ENCODE measurements around the gene PTPRK. TPM values are rescaled to one million over a fixed set of nuclear protein-coding genes. Genes with fewer than 3 reads are reported as not detected.

Gene PTPRK
- polyA plus RNA-seq, 1 donor from 2014 or later = 10.2 TPM

DNA sequence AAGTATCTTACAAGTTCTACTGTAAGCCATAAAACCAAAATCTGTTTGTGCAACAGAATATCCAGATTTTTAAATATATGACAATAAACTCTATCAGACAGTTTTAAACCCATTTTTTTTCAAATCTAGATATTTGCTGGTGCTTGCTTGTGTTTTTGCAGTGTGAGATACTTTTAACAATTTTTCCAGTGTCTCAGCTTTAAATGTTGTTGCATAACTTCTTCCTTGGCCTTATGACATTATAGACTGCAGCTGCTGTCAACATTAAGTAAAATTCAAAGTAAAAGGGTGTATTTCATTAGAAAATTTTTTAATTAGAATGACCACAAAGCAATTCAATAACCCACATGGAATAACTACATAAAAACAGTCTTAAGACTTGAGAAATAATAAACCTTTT is 139.5 kb downstream of the PTPRK start:
- Mint-ChIP-seq H3K4me1 (no peaks in the 10 kb centered on the region), H3K4me3 (no peak overlapping the region), H3K36me3 (no peaks in the 10 kb centered on the region), H3K27ac (no peak overlapping the region), H3K27me3 (no peaks in the 10 kb centered on the region), H3K9me3 (peaks cover 0 to 9% (median 1%) of the 10 kb centered on the region in 3 donors)

GRCh38 chr6:128379577-128379976 is 140.8 kb downstream of the PTPRK start:
- no peaks in the 10 kb centered on the region for H3K27me3 Mint-ChIP-seq
- H3K4me1 Mint-ChIP-seq = no peaks in the 10 kb centered on the region
- peaks cover 0 to 12% (median 3%) of the 10 kb centered on the region in 3 donors for H3K9me3 Mint-ChIP-seq
- H3K4me3 Mint-ChIP-seq = no peak overlapping the region
- no peak overlapping the region for H3K27ac Mint-ChIP-seq
- H3K36me3 Mint-ChIP-seq = no peaks in the 10 kb centered on the region

DNA sequence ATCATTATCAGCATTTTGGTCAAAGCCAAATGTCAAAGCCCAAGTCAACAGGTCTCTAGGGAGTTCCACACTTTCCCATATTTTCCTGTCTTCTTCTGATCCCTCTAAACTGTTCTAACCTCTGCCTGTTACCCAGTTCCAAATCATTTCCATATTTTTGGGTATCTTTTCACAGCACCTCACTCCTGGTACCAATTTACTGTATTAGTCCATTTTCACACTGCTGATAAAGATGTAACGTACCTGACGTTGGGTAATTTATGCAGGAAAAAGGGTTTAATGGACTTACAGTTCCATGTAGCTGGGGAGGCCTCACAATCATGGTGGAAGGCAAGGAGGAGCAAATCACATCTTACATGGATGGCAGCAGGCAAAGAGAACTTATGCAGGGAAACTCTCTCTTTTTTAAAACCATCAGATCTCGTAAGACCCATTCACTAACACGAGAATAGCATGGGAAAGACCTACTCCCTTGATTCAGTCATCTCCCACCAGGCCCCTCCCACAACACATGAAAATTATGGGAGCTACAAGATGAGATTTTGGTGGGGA is 143.4 kb downstream of the PTPRK start:
- Mint-ChIP-seq H3K27me3 (no peaks in the 10 kb centered on the region), H3K36me3 (no peaks in the 10 kb centered on the region), H3K9me3 (peaks cover 0 to 12% (median 6%) of the 10 kb centered on the region in 3 donors), H3K4me1 (no peaks in the 10 kb centered on the region), H3K4me3 (no peak overlapping the region), H3K27ac (no peak overlapping the region)

DNA sequence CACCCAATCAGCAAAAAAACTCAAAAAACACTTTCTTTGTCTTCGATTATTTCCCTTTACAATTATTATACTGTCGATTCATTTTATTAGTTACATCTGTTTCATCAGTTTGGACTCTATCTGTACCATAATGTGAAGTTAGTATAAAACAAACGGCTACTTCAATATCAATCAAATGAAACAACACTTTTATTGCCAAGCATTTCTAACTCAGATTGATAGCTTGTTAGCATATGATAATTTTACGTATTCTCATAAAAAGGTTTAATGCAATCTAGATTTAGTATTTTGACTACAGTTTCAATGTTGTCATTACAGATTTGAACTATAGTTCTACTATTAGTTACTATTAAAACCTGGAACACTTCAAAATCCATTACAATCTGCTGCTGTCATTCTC is 149.3 kb downstream of the PTPRK start:
- Mint-ChIP-seq H3K27ac (no peak overlapping the region), H3K4me3 (no peak overlapping the region), H3K9me3 (peaks cover 0 to 5% (median 3%) of the 10 kb centered on the region in 3 donors), H3K4me1 (no peaks in the 10 kb centered on the region), H3K27me3 (no peaks in the 10 kb centered on the region), H3K36me3 (no peaks in the 10 kb centered on the region)

DNA sequence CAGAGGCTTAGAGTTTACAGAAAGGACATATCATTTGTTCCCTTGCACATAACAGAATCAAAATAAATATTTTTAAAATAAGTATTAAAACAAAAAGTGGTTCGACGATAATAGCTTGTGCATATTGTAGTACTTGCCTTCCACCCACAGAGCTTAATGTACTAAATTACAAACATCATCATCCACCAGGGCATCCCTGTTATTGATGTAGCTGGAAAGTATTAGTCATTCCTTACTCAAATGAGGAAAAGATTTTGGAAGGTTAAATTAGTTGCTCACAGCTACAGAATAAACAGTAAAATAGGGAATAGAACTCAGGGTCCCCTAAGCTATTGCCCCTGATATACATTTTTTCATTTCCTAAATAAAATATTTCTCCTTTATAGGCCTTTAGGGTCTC is 150.3 kb downstream of the PTPRK start:
- no peak overlapping the region for H3K27ac Mint-ChIP-seq
- no peaks in the 10 kb centered on the region for H3K36me3 Mint-ChIP-seq
- no peak overlapping the region for H3K4me3 Mint-ChIP-seq
- no peaks in the 10 kb centered on the region for H3K4me1 Mint-ChIP-seq
- no peaks in the 10 kb centered on the region for H3K27me3 Mint-ChIP-seq
- H3K9me3 Mint-ChIP-seq = peaks cover 0 to 4% (median 1%) of the 10 kb centered on the region in 3 donors

- Mint-ChIP-seq H3K27me3 (no peaks in the 10 kb centered on the region), H3K36me3 (no peaks in the 10 kb centered on the region), H3K27ac (no peak overlapping the region), H3K4me3 (no peak overlapping the region), H3K9me3 (no peaks in the 10 kb centered on the region), H3K4me1 (no peaks in the 10 kb centered on the region)
Measured at GRCh38 chr6:128368213-128368944, 152.0 kb downstream of the PTPRK start.

DNA sequence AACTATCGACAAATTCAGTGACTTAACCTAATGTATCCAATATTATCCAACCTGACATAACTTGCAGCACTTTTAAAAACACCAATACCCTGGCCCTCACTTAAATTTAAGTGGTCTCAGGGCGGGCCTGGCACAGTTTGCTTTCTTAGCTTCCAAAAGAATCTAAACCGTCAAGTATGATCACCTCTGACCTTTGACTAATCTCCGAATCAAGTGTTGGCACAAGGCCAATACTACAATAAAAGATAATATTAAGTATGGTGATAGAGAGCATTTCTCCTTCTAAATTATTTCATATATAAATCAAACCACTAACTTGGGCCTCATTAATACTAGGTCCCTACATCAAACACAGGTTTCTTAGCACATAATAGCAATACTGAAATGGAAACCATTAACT is 153.0 kb downstream of the PTPRK start:
- Mint-ChIP-seq H3K27me3 (no peaks in the 10 kb centered on the region), H3K36me3 (no peaks in the 10 kb centered on the region), H3K4me3 (no peak overlapping the region), H3K4me1 (no peaks in the 10 kb centered on the region), H3K27ac (no peak overlapping the region), H3K9me3 (no peaks in the 10 kb centered on the region)

GRCh38 chr6:128365520-128366160 is 154.8 kb downstream of the PTPRK start:
- no peaks in the 10 kb centered on the region for H3K4me1 Mint-ChIP-seq
- H3K27me3 Mint-ChIP-seq = no peaks in the 10 kb centered on the region
- H3K9me3 Mint-ChIP-seq = no peaks in the 10 kb centered on the region

DNA sequence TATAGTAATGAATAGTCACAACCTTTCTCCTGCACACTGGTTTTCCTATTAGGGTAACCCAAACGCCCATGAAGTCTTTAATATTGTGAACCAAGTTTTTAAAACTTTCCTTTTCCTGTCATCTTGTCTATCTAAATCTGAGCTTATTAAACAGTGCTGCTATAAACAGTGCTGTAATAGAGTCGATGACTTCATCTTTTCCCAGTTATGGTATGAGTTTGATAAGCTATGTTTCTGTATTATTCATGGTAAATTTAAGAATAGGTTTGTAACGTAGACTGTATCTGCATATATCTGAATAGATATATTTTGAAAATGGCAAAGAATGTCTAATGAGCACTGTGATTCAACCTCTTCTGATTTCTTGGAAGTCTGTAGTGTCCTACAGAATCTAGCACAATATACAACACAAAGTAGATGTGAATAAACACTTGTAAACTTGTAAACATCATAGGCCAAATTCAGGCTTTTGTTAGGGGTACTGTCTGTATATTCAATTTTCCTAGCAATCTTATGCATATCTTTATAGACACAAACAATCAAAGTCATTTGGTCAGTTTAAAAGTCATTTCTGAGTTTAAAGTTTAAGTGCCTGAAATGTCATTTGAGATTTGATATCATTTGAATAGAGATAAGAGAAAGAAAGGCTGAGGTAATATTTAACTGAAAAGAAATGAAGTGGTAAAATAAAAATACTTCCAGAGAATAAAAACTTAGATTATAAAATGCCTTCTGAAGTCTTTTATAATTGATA is 155.5 kb downstream of the PTPRK start:
- H3K36me3 Mint-ChIP-seq = no peaks in the 10 kb centered on the region
- no peaks in the 10 kb centered on the region for H3K27me3 Mint-ChIP-seq
- H3K27ac Mint-ChIP-seq = no peak overlapping the region
- no peaks in the 10 kb centered on the region for H3K4me1 Mint-ChIP-seq
- no peaks in the 10 kb centered on the region for H3K9me3 Mint-ChIP-seq
- no peak overlapping the region for H3K4me3 Mint-ChIP-seq

More at GRCh38 chr6:128365520-128366160, 154.8 kb downstream of the PTPRK start:
- no peaks in the 10 kb centered on the region for H3K36me3 Mint-ChIP-seq
- no peak overlapping the region for H3K4me3 Mint-ChIP-seq
- H3K27ac Mint-ChIP-seq = no peak overlapping the region

GRCh38 chr6:128363020-128363813 is 157.2 kb downstream of the PTPRK start:
- no peaks in the 10 kb centered on the region for H3K4me1 Mint-ChIP-seq
- H3K9me3 Mint-ChIP-seq = no peaks in the 10 kb centered on the region
- H3K27ac Mint-ChIP-seq = no peak overlapping the region
- no peaks in the 10 kb centered on the region for H3K36me3 Mint-ChIP-seq
- H3K4me3 Mint-ChIP-seq = no peak overlapping the region
- H3K27me3 Mint-ChIP-seq = no peaks in the 10 kb centered on the region

DNA sequence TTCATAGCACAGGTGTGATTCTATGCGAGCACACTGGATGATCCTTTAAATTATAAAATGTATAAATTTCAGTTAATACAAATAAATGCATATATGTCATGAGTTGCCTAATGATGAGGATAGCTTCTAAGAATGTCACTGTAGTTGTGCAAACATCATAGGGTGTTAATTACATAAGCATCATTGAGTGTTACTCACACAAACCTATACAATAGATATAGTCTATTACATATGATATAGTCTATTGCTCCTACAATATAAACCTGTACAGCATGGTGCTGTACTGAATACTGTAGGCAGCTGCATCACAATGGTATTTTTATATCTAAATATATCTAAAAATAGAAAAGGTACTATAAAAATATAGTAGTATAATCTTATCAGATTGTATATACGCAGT is 159.0 kb downstream of the PTPRK start:
- Mint-ChIP-seq H3K9me3 (no peaks in the 10 kb centered on the region), H3K27ac (no peak overlapping the region), H3K36me3 (no peaks in the 10 kb centered on the region), H3K4me1 (no peaks in the 10 kb centered on the region), H3K27me3 (no peaks in the 10 kb centered on the region), H3K4me3 (no peak overlapping the region)

GRCh38 chr6:128358244-128358776 is 162.1 kb downstream of the PTPRK start:
- Mint-ChIP-seq H3K4me1 (no peaks in the 10 kb centered on the region), H3K36me3 (no peaks in the 10 kb centered on the region), H3K27ac (no peak overlapping the region)

DNA sequence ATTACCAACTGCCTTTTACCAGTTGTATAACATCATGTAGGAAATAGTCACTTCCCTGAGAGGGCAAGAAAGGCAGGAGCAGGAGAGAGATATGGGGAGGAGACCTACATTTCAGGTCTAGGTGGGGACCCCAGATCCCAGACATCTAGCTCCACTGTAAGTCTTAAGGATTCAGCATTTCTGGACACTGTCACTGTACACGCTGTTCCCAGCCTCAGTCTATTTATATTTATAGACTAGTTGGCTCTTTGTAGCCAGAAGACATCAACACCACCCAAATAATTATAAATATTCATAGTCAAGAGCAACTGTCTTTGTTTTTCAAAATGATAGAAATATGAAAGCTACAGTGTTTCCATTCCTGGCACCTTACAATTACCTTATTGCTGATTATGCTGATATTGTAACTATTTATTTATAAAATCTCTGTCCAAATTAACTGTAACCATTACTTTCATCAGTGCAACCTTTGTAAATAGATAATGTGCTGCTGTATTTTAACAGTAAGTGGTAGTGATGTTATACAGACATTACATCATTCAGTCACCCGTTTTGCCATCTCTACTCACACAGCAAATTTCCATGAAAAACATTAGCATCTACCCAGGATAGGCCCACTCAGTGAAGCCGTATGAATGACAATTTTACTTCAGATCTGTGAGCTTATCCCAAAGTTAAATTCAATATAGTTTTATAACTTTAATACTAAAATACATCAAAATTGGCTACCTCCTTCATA is 162.8 kb downstream of the PTPRK start:
- Mint-ChIP-seq H3K27me3 (no peaks in the 10 kb centered on the region), H3K4me3 (no peak overlapping the region), H3K9me3 (no peaks in the 10 kb centered on the region), H3K36me3 (no peaks in the 10 kb centered on the region), H3K27ac (no peak overlapping the region), H3K4me1 (no peaks in the 10 kb centered on the region)

More at GRCh38 chr6:128358244-128358776, 162.1 kb downstream of the PTPRK start:
- H3K4me3 Mint-ChIP-seq = no peak overlapping the region
- no peaks in the 10 kb centered on the region for H3K9me3 Mint-ChIP-seq
- no peaks in the 10 kb centered on the region for H3K27me3 Mint-ChIP-seq

DNA sequence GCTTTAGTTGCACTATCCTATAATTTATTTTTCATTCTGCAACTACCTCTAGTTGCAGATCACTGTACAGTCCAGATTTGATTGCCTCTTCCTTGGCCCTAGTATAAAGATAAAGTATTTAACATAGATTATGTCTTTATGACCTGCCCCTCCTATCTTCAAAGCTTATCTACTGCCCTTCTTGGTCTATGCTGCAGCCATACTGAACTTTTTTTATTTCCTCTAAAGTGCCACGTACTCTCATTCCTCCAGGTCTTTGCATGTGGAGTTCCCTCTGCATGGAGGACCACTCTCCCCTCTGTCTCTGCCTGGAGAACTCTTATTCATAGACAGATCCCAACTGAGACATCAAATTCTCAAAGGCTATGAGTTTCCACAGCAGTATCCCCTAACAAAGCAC is 168.0 kb downstream of the PTPRK start:
- Mint-ChIP-seq H3K4me1 (no peaks in the 10 kb centered on the region), H3K27me3 (no peaks in the 10 kb centered on the region), H3K4me3 (no peak overlapping the region), H3K27ac (no peak overlapping the region), H3K9me3 (no peaks in the 10 kb centered on the region), H3K36me3 (no peaks in the 10 kb centered on the region)
